ENCODE data around the gene SPSB2.
"Not testable (repeated sequence)": the region's sequence is repeated elsewhere in the genome, so short reads cannot be mapped to it uniquely, and the experiment has no call there.

The SPSB2 gene

GRCh38 chr12:6884539-6884938 lies 11.4 kb upstream of the SPSB2 start:
- H3K36me3 ChIP-seq (replicated peaks; ENCODE audit: low read depth, low read length) = no peaks in the 10 kb centered on the region
- TF ChIP-seq CTCF (IDR thresholded peaks at IDR 0.05; ENCODE audit: low read depth, low read length) = no peak
- no peak overlapping the region for H3K4me3 ChIP-seq (ENCODE audit: low read length)
- H3K4me1 ChIP-seq (ENCODE audit: low read length) = peaks cover 25% of the 10 kb centered on the region
- H3K27ac ChIP-seq (ENCODE audit: low read length) = no peak overlapping the region
- H2AFZ ChIP-seq (ENCODE audit: low read depth, low read length) = no peak overlapping the region
- no peaks in the 10 kb centered on the region for H3K9me3 ChIP-seq (ENCODE audit: insufficient read depth, low read length)
- no peak overlapping the region for H3K4me2 ChIP-seq (ENCODE audit: low read length)
- no peak overlapping the region for H3K9ac ChIP-seq (ENCODE audit: low read length)
- H4K20me1 ChIP-seq (ENCODE audit: insufficient read depth, low read length) = no peaks in the 10 kb centered on the region
- no peaks in the 10 kb centered on the region for H3K79me2 ChIP-seq (ENCODE audit: low read length)
- H3K27me3 ChIP-seq (ENCODE audit: low read depth, low read length) = no peaks in the 10 kb centered on the region

GRCh38 chr12:6883683-6884082 lies 10.6 kb upstream of the SPSB2 start:
- Histone ChIP-seq H3K79me2 (ENCODE audit: low read length) (no peaks in the 10 kb centered on the region), H4K20me1 (ENCODE audit: insufficient read depth, low read length) (no peaks in the 10 kb centered on the region), H3K4me1 (ENCODE audit: low read length) (peaks cover 25% of the 10 kb centered on the region), H3K9ac (ENCODE audit: low read length) (no peak overlapping the region), H3K9me3 (ENCODE audit: insufficient read depth, low read length) (no peaks in the 10 kb centered on the region), H3K4me2 (ENCODE audit: low read length) (no peak overlapping the region), H3K36me3 (replicated peaks; ENCODE audit: low read depth, low read length) (no peaks in the 10 kb centered on the region), H3K27me3 (ENCODE audit: low read depth, low read length) (no peaks in the 10 kb centered on the region), H3K27ac (ENCODE audit: low read length) (no peak overlapping the region), H3K4me3 (ENCODE audit: low read length) (no peak overlapping the region), H2AFZ (ENCODE audit: low read depth, low read length) (no peak overlapping the region)
- TF ChIP-seq EZH2phosphoT487 (IDR thresholded peaks at IDR 0.05; ENCODE audit: low read depth) (no peak), CTCF (IDR thresholded peaks at IDR 0.05; ENCODE audit: low read depth, low read length) (no peak)

GRCh38 chr12:6883252-6883651 lies 10.1 kb upstream of the SPSB2 start:
- no peak overlapping the region for H3K27ac ChIP-seq (ENCODE audit: low read length)
- H3K4me2 ChIP-seq (ENCODE audit: low read length) = no peak overlapping the region
- H3K4me1 ChIP-seq (ENCODE audit: low read length) = peaks cover 24% of the 10 kb centered on the region
- H3K4me3 ChIP-seq (ENCODE audit: low read length) = no peak overlapping the region
- no peaks in the 10 kb centered on the region for H3K9me3 ChIP-seq (ENCODE audit: insufficient read depth, low read length)
- no peak overlapping the region for H2AFZ ChIP-seq (ENCODE audit: low read depth, low read length)
- no peaks in the 10 kb centered on the region for H3K27me3 ChIP-seq (ENCODE audit: low read depth, low read length)
- no peaks in the 10 kb centered on the region for H3K36me3 ChIP-seq (replicated peaks; ENCODE audit: low read depth, low read length)
- no peaks in the 10 kb centered on the region for H4K20me1 ChIP-seq (ENCODE audit: insufficient read depth, low read length)
- H3K79me2 ChIP-seq (ENCODE audit: low read length) = no peaks in the 10 kb centered on the region
- no peak overlapping the region for H3K9ac ChIP-seq (ENCODE audit: low read length)
- TF ChIP-seq EZH2phosphoT487 (IDR thresholded peaks at IDR 0.05; ENCODE audit: low read depth) = no peak

- H3K79me2 ChIP-seq (ENCODE audit: low read length); H3K4me3 ChIP-seq (ENCODE audit: low read length); H3K4me1 ChIP-seq (ENCODE audit: low read length); H3K4me2 ChIP-seq (ENCODE audit: low read length); H3K9ac ChIP-seq (ENCODE audit: low read length); H3K27me3 ChIP-seq (ENCODE audit: low read depth, low read length); H3K9me3 ChIP-seq (ENCODE audit: insufficient read depth, low read length); H2AFZ ChIP-seq (ENCODE audit: low read depth, low read length); H3K36me3 ChIP-seq (replicated peaks; ENCODE audit: low read depth, low read length); H4K20me1 ChIP-seq (ENCODE audit: insufficient read depth, low read length); H3K27ac ChIP-seq (ENCODE audit: low read length): not testable (repeated sequence)
Observed at GRCh38 chr12:6879824-6880223, 6.7 kb upstream of the SPSB2 start.

- peak overlapping the region; percentile 99 for H3K4me2 ChIP-seq (ENCODE audit: low read length)
- H3K9me3 ChIP-seq (ENCODE audit: insufficient read depth, low read length); H3K9ac ChIP-seq (ENCODE audit: low read length); H3K27ac ChIP-seq (ENCODE audit: low read length); H3K27me3 ChIP-seq (ENCODE audit: low read depth, low read length); H3K79me2 ChIP-seq (ENCODE audit: low read length); H2AFZ ChIP-seq (ENCODE audit: low read depth, low read length): not testable (repeated sequence)
- peaks cover 27% of the 10 kb centered on the region for H4K20me1 ChIP-seq (ENCODE audit: insufficient read depth, low read length)
- peak overlapping the region; percentile 79 for H3K4me3 ChIP-seq (ENCODE audit: low read length)
- peaks cover 31% of the 10 kb centered on the region for H3K36me3 ChIP-seq (replicated peaks; ENCODE audit: low read depth, low read length)
- peaks cover 37% of the 10 kb centered on the region for H3K4me1 ChIP-seq (ENCODE audit: low read length)
Observed at GRCh38 chr12:6874015-6874368, 889 bp upstream of the SPSB2 start.
